Measurements from ENCODE around the gene HUNK.

The HUNK gene

DNA sequence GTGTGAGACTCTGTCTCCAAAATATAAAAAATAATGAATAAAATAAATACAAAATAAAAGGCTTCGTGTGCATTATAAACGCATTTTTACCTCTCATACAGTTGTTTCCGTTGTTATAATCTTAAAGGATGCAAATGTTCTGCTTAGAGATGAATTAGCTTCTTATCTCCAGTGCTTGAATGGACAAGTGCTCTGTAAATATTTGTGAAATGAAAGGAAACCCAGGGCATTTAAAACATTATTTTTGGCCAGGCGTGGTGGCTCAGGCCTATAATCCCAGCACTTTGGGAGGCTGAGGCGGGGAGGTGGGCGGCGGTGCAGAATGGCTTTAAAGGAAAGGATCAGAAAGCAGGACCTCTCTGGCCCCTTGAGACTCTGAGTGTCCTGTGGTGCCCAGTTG lies 94.5 kb downstream of the HUNK start:
- DNase-seq, result no peak

DNA sequence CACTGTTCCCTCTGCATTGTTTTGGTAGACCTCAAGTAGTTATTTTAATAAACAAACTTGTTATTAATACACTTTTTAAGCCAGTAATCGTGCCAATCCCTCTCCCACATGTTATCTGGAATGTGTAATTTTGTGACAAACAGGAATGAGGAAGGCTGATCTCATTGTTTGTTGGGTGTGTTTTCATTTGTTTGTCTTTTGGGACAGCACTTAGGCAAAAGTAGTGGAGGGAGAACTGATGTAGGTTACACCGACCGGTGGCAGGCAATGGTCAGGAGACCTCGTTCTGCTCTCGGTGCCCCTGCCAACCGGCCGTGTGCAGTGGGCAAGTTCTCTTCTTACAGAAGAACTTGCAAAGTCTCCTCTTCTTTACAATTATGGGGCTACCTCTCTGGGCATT lies 99.8 kb downstream of the HUNK start:
- no peak for DNase-seq

DNA sequence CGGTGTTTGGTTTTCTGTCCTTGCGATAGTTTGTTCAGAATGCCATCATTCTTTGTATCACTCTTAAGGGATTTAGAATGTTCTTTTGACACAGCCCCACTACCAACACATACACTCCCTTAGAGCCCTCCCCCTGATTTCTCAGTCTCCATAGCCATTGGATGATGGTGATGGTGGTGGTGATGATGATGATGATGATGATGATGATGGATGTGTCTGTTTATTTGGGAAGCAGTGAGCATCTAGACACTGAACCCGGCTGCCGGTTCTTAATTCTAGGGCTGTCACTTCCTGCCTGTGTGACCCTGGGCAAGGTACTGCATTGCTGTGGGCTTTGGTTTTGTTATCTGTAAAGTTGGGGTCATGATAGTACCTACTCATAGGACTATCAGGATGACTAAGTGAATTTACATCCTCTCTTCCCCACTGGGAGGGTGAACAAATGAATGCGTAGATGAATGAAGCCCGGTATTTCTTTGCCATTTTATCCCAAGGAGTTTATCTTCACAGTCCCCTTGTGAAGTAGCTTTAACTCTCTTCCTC lies 100.7 kb downstream of the HUNK start:
- DNase-seq, result no peak

DNA sequence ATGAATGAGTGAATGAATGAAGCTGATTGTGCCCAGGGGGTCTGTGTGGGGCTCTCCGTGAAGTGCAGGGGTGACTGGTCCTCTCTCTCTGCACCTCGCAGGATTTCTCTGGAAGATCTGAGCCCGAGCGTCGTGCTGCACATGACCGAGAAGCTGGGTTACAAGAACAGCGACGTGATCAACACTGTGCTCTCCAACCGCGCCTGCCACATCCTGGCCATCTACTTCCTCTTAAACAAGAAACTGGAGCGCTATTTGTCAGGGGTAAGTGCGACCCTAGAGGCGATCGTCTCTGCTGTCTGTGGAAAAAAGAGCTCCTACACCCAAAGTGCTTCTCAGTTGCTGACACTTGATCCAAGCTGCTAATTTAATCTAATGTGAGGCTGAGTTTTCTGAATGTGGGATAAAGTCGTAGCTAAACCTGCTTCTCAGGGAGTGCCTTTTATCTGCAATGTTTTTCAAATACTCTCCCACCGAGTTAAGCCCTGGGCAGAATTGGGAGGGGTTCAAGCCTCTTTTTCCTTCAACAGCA lies 101.7 kb downstream of the HUNK start:
- peak; percentile 15 for DNase-seq

DNA sequence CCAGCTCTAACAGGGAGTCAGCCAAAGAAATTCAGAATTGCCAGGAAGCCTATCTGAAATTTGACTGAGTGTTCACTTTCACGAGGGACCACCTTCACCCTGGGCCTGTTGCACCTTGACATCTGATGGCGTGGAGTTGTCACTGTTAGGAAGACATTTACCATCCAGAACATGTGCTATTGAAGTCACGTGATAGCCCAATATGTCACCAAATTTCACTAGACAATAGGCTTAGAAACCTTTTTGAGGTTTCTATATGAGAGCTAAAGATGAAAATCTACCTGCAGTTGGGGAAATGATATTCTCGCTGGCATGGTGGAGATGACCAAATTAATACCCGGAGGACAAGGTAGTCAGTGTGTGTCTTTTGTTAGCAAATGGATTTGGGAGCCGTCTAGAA lies 102.7 kb downstream of the HUNK start:
- no peak for DNase-seq

DNA sequence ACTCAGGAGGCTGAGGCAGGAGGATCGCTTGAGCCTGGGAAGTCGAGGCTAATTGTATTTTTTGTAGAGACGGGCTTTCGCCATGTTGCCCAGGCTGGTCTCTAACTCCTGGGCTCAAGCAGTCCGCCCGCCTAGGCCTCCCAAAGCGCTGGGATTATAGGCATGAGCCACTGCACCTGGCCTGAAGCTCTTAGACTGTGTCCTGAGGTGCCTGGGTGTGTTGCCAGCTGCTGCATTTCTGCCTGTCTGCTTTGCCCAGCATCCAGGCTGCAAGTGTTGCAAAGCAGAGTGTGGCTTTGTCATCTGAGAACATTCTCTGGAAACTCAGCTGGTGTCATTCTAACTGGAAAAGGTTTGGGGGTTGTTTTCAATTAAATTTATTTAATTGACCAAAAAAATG lies 105.0 kb downstream of the HUNK start:
- DNase-seq, result no peak

DNA sequence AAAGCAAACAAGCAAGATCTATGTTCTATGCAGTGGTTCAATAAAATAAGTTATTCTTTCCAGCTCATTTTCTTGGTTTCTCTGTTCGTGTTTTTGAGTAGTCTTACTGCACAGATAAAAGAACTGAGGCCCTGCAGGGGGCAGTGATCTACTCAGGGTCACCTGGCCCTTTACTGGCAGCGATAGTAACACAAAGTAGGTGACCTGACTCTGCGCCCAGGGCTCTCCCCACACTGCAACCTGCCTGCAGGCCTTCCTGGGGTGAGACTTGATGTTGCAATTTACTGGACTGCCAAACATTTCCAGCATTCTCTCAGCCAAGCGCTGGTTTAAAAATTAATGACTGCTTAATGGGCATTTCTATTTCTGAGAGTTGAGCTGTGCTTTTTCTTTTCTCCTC lies 110.3 kb downstream of the HUNK start:
- no peak for DNase-seq

DNA sequence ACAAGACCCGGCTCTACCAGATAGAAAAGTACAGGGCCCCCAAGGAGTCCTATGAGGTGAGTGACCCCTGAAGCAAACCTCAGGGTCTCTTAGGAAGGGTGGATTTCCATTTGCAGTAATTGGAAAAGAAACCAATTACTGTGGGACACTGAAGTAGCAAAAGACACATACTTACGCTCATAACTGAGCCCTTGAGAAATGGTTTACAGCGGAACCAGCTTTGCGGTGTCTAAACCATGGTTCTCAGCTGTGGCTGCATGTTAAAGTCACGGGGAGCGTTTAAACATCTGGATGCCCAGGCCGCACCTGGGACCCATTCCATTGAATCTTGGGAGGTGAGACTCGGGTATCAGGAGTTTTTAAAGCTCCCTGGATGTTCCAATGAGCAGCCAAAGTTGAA lies 110.7 kb downstream of the HUNK start:
- no peak for DNase-seq

DNA sequence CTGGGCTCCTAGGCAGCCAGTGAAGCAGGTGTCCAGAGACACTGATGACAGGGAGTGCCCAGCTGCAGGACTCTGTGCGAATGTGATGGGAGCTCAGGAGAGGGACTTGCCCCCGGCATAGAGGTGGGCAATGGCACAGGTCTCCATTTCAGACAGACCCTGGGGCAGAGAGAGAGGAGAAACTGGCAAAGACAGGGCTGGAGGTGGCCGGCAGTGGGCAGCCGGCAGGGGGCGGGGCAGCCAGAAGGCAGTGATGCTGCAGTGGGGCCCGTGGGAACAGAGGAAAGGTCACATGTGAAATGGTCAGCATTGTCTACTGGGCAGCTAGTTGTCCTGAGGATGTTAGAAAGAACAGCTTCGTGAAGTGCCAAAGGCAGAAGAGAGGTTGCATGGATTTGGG lies 112.6 kb downstream of the HUNK start:
- DNase-seq, result no peak

DNA sequence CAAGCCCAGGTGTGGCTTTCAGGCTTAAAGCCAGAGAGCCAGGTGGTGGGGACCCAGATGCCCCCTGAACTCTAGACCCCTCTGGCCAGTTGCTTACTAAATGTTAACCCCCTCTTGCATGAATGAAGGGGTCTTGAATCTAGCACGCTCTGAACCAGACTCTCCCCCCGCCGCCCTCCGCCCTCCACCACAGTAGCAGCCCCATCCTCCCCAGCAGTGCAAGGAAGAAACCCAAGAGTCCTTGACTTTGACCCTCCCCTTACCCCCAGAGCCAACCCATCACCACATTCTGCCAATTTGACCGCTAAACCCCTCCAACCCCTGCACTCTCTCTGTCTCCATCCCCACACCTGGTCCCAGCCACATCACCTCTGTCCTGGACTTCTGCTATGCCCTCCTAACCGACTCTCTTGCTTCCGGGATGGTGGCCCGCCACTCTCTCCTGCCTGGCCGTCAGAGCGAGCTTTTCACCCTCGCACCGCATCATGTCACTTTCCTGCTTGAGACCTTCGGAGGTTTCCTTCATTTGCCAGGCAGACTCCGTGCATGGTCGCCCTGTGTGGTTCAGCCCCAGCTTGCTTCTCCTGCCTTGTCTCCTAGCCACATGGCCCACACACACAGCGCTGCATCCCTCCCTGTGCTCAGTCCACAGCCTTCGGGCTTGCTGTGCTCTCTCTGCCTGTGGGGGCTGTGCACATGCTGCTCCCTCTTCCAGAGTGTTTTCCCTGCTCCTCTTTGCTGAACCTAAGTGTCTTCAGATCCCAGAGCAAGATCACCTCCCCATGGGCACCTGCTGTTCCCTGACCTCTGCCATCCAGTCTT lies 113.4 kb downstream of the HUNK start:
- no peak for DNase-seq

DNA sequence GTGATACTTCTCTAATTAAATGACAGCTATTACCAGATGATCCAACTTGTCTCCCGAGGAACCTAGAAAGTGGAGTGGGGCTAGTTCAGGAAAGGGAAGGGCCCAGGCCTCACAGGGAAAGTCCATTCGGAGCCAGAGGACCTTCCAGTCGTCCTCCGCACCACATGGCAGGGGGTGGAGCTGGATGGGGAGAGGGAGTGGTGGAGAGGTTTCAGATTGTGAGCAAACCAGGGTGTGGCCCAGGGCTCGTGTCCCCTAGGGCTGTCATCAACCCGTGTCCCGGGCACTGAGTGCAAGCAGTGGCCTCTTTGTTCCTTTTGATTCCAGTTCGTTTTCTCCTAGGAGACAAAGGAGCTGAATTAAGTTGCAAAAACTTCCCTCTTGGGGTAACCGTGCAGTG lies 114.9 kb downstream of the HUNK start:
- DNase-seq, result no peak

DNA sequence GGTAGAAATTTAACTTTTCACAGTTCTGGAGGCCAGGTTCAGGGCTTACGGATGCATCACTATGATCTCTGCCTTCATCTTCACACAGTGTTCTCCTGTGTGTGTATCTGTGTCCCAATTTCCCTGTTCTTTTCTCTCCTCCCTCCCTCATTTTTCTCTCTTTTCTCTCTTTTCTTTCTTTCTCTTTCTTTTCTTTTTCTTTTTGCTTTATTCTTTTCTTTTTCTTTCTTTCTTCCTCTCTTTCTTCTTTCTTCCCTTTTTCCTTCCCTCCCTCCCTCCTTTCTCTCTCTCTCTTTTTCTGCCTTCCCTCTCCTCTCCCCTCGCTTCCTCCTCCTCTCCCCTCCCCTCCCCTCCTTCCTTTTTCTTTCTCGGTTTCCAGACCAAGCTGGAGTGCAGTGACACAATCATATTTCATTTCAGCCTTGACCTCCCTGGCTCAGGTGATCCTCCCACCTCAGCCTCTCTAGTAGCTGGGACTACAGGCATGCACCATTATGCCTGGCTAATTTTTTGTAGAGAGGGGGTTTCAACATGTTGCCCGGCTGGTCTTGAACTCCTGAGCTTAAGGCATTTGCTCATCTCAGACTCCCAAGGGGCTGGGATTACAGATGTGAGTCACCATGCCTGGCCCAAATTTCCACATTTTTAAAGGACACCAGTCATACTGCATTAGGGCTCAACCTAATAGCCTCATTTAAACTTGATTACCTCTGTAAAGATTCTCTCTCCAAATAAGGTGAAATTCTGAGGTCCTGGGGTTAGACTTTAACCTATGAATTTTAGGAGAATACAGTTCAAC lies 115.9 kb downstream of the HUNK start:
- no peak for DNase-seq

DNA sequence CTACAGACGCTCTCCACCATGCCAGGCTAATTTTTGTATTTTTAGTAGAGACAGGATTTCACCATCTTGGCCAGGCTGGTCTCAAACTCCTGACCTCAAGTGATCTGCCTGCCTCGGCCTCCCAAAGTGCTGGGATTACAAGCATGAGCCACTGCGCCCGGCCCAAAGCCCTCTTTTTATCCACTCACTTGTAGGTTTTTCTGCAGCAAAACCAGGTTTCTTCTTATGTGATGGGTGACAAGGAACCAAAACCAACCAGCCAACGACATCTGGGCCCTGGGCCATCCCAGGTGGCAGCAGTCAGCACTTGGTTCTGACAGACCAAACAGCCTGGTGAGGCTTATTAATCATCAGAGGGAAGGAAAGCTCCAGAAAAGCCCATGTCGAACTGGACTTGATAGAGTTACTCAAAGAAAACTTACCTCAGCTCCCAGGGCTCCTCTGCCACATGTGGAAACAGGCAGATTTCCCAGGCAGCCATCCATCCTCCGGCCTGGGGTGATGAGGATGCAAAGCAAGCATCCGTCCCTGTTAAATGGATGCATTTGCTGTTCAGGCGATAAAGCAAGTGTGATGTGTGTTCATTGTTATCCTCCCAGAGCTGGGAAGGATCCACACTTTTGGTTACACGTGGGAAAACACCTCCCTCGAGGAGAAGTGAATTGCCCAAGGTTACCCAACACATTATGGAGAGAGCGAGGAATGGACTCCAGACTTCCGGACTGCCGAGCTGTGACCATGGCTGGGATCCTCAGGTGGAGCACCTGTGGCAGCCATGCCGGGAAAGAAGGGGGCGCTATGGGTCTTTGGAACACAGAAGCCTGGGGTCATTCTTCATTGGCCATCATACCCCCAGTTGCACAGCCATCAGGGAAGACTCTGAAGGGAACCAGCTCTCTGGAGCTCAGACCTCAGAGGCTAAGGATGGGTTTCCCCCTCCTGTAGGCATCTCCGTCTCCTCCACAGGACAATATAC lies 118.8 kb downstream of the HUNK start:
- DNase-seq, result no peak

DNA sequence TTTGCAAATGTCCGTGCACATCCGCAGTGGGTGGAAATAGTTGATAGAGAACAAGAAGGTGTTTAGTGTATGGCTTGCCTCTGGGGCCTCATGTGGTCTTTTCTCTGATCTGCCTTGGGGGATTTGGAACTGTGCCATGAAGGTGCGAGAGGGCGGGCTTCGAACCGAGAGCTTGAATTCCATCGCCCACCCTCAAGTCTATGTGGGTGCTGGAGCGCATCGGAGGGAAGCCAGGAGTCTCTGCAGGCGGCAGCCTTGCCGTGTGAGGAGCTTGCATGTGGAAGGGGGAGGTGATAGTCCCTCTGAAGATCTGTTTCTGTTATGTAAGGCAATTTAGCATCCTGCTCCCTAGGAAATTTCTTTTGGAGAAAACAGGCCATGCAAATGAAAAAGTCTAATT lies 119.6 kb downstream of the HUNK start:
- no peak for DNase-seq

DNA sequence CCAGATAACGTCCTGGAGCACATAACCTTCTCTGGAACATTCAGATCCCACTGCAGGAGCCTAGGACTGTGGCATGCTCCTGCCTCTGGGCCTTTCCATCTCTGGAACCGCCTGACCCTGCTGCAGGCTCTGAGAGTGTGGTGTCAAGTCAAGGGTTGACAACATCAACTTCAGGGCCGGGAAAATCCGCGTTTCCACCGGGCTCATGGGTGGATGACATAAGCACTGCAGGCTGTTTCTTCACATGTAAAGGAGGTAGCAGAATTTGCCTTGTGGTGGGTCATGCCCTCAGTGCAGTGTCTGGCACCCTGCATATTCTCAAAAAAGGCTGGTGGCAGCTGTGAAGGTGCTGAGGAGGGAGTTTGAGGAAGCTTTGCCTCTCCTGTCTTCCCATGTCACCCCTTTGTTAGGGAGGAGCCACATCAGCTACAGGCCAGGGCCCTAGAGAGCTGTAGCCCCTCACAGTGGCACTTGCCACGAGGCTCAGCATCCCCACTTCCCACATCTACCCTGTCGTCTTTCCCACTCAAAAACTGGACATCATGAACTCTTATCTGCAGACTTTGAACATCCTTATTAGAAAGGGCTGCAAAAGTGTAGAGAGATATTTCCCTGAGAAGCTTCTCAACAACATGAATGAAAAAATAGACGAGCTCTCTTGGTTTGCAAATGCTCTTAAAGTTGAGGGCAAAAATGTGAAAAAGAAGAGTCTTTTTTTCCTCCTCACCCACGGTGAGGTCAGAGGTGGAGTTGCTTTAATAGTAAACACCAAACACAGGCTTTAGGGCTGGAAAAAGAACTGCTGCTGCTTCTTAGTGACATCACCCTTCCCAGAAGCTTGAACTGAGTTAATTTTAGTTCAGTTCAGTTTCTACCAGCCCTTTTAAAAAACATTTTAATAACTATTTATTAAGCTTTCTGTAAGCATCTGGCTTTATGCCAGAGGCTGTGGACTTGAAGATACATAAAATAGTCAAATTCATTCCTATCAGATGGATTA lies 121.3 kb downstream of the HUNK start:
- no peak for DNase-seq

DNA sequence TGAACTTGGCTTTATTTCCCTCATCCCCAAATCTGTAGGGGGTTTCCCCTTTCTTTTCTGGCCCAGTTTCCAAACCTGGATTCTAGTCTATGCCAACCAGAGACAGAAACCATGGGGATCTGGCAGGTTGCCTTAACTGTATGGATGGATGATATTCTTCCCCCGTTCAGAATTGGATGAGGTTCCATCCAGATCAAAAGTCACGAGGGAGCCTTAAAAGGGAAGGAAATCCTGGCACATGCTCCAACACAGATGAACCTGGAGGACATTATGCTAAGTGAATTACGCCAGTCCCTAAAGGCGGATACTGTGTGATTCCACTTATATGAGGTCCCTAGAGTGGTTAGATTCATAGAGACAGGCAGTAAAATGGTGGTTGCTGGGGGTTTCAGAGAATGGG lies 124.4 kb downstream of the HUNK start:
- no peak for DNase-seq

DNA sequence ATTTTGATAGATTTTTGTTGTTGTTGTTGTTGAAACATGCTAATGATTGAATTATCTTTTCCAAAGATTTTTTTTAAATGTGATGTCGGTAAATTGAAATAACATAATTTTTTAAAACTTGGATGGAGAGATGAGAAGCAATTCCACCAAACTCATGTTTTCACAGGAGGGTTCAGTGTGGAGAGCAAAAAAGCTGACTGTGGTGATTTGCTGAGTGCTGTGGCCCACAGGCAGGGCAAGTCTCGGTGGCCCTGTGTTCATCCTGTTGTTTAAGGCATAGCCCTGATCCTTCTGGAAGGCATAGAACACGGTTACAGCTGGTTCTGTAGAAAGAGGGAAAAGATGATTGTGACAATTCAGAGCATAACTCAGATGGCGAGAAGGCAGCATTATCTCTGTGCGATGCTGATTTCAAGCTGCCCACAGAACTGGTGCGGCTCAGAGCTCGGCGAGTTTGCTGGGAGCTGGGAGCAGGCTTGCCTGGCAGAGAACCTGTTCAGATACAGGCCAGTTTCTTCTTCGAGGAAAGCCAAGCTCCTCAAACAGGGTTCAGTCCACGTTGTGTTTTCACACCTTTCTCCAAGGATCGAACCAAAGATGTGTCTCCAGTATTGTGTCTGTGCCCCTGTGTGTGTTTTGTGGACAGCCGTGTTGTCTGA lies 127.1 kb downstream of the HUNK start:
- DNase-seq, result no peak

DNA sequence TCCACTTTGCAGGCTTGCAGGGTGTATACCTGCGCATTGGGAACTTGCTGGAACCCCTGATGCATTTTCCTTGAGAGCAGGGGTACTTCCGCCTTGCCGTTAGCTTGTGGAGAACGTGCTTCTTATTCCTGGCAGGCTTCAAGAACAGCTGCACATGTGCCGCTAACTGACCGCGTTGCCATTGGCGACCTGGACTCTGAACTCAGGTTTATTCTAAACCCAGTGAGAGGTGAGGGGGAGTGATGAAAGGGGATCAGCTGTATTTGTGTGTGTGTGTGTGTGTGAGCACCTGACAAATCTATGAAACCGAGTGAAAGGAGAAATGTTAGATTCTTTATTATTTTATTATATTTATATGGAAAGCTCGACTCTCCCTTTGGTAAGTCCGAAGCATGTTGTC lies 128.6 kb downstream of the HUNK start:
- no peak for DNase-seq

DNA sequence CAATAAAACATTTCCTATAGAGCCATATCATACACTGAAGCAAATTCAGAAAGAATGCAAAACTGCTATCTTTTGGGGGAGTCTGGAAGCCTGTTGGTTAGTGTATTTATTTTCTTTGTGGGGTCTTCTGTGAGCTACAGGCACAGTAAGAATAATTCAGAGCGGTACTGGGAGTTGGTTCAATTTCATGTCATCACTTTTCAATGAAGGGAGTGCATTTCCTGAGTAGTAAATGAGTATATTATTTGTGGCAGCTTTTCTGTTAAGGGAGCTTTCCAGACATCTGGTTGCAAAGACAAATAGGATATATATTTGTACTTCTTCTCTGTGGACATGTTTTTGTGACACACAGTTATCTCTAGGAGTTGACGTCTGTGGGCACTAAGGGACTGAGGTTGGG lies 130.6 kb downstream of the HUNK start:
- no peak for DNase-seq

DNA sequence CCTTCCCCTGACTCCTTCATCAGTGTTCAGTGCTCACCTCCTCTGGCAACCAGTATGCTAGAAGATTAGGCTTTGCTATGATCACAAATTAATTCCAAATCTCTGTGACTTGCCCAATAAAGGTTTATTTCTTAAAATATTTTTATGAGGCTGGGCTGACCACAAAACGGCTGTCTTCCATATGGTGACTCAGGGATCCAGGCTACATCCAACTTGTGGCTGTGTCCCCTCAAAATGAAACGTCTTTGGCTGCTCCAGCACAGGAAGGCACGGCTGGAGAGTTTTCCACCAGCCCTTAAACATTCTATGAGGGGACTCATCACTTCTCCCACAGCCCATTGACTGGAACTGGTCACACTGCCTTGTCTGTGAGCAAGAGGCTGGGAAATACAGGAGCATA lies 131.5 kb downstream of the HUNK start:
- no peak for DNase-seq

DNA sequence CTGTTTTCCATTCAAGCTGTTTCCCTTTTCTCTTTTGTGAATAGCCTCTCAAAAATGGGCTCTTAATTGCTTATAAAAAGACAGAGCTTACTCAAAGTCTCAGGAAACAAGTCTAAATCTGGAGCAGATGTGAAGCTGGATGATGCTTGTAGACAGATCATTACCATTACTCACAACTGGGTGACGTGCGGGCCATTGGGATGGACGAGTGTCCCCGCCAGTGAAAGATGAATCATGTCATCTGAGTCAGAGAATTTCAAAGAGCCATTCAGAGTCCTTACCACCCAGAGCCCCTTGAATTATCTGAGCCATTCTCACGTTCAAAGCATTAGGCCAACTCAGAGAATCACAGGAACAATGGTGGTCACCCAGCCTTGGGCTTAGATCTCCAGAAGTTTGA lies 134.6 kb downstream of the HUNK start:
- no peak for DNase-seq
